HEK293 (cell line): ENCODE measurements around the gene HMX1.

Source experiments
- CTCF ChIA-PET: fragments of 350-600 bp; formaldehyde crosslinking; extraction: SDS; loops from one replicate; lab custom pipeline; 2021; ENCODE audit warnings: antibody characterized with exemption; lab: Yijun Ruan, JAX
- POLR2A ChIA-PET: fragments of 300-600 bp; formaldehyde crosslinking; extraction: SDS; loops from one replicate; lab custom pipeline; 2020; ENCODE audit warnings: antibody characterized with exemption, inconsistent platforms; lab: Yijun Ruan, JAX
- H3K27ac ChIP-seq: fragments of 200-500 bp; sonication (Bioruptor generic); 2 replicates; pipeline ENCODE4 v1.5.1; 2014; ENCODE audit warnings: low read depth, low read length, control low read depth, inconsistent platforms; ENCODE audit errors: extremely low read depth
- H3K36me3 ChIP-seq, 2 experiments: fragments of 200-500 bp in 1 of 2; sonication (Bioruptor generic) in 1 of 2; 1 replicate in 1 of 2; 2 replicates in 1 of 2; pipeline ENCODE4 v1.5.1; 2014 to 2017; ENCODE audit warnings: inconsistent platforms in 2 of 2, low read length in 2 of 2; ENCODE audit not compliant: control insufficient read depth in 2 of 2, insufficient read depth in 1 of 2
- H3K4me1 ChIP-seq: fragments of 200-500 bp; sonication (Bioruptor generic); 2 replicates; pipeline ENCODE4 v1.5.1; 2014; ENCODE audit warnings: mild to moderate bottlenecking, low read length, inconsistent platforms; ENCODE audit not compliant: control insufficient read depth, insufficient read depth
- H3K4me3 ChIP-seq: 2 replicates; pipeline ENCODE4 v1.5.1; 2011; ENCODE audit warnings: low read depth, mild to moderate bottlenecking, control low read depth, low read length, moderate library complexity
- H3K9me3 ChIP-seq: fragments of 200-500 bp; sonication (Bioruptor generic); 2 replicates; pipeline ENCODE4 v1.5.1; 2014; ENCODE audit warnings: low read depth, low read length, inconsistent platforms; ENCODE audit not compliant: control insufficient read depth, insufficient read depth
- BCL11B ChIP-seq: fragments of 450-650 bp; formaldehyde crosslinking; IDR thresholded peaks from 2 replicates; pipeline ENCODE4 v1.5.1; 2016; ENCODE audit warnings: low read depth, missing biosample characterization, missing genetic modification characterization
- GLI2 ChIP-seq: fragments of 450-650 bp; formaldehyde crosslinking; IDR thresholded peaks from 2 replicates; pipeline ENCODE4; 2017; ENCODE audit warnings: missing biosample characterization, missing genetic modification characterization, low read depth, borderline replicate concordance
- GLIS1 ChIP-seq: fragments of 450-650 bp; formaldehyde crosslinking; IDR thresholded peaks from 2 replicates; pipeline ENCODE4 v1.5.1; 2016; ENCODE audit warnings: missing biosample characterization, missing genetic modification characterization
- KLF17 ChIP-seq: fragments of 450-650 bp; formaldehyde crosslinking; IDR thresholded peaks from 2 replicates; pipeline ENCODE4 v1.5.1; 2016; ENCODE audit warnings: missing biosample characterization, missing genetic modification characterization
- KLF7 ChIP-seq: fragments of 450-650 bp; formaldehyde crosslinking; IDR thresholded peaks from 2 replicates; pipeline ENCODE4 v1.5.1; 2016; ENCODE audit warnings: missing biosample characterization, missing genetic modification characterization, borderline replicate concordance
- MEIS1 ChIP-seq: sonication (generic); formaldehyde crosslinking; IDR thresholded peaks from 2 replicates; pipeline ENCODE4 v1.8.1; 2022; ENCODE audit warnings: missing genetic modification reagents, mild to moderate bottlenecking, borderline replicate concordance
- RBAK ChIP-seq: fragments of 450-650 bp; formaldehyde crosslinking; IDR thresholded peaks from 2 replicates; pipeline ENCODE4 v1.5.1; 2016; ENCODE audit warnings: missing biosample characterization, missing genetic modification characterization
- REPIN1 ChIP-seq: fragments of 450-650 bp; formaldehyde crosslinking; IDR thresholded peaks from 2 replicates; pipeline ENCODE4 v1.5.1; 2017; ENCODE audit warnings: missing biosample characterization, missing genetic modification characterization, low read depth
- SCRT2 ChIP-seq: fragments of 450-650 bp; formaldehyde crosslinking; IDR thresholded peaks from 2 replicates; pipeline ENCODE4 v1.5.1; 2016; ENCODE audit warnings: missing biosample characterization, missing genetic modification characterization
- TSHZ1 ChIP-seq: fragments of 450-650 bp; formaldehyde crosslinking; IDR thresholded peaks from 2 replicates; pipeline ENCODE4 v1.5.1; 2016; ENCODE audit warnings: missing biosample characterization, missing genetic modification characterization, borderline replicate concordance
- ZBTB7A ChIP-seq: fragments of 450-650 bp; formaldehyde crosslinking; IDR thresholded peaks from 2 replicates; pipeline ENCODE4 v1.5.1; 2016; ENCODE audit warnings: low read depth, missing biosample characterization, missing genetic modification characterization
- ZFHX2 ChIP-seq: fragments of 450-650 bp; formaldehyde crosslinking; conservative IDR thresholded peaks from 2 replicates; pipeline ENCODE4 v1.5.1; 2016; ENCODE audit warnings: missing biosample characterization, missing genetic modification characterization
- ZNF10 ChIP-seq: fragments of 450-650 bp; formaldehyde crosslinking; IDR thresholded peaks from 2 replicates; pipeline ENCODE4 v1.5.1; 2017; ENCODE audit warnings: missing biosample characterization, missing genetic modification characterization
- ZNF148 ChIP-seq: fragments of 450-650 bp; formaldehyde crosslinking; IDR thresholded peaks from 2 replicates; pipeline ENCODE4 v1.5.0; 2017; ENCODE audit warnings: missing biosample characterization, missing genetic modification characterization, borderline replicate concordance
- ZNF202 ChIP-seq: fragments of 450-650 bp; formaldehyde crosslinking; IDR thresholded peaks from 2 replicates; pipeline ENCODE4 v1.5.1; 2016; ENCODE audit warnings: missing biosample characterization, missing genetic modification characterization, borderline replicate concordance
- ZNF362 ChIP-seq: fragments of 450-650 bp; formaldehyde crosslinking; IDR thresholded peaks from 2 replicates; pipeline ENCODE4 v1.5.1; 2016; ENCODE audit warnings: missing biosample characterization, missing genetic modification characterization
- ZNF366 ChIP-seq: fragments of 450-650 bp; formaldehyde crosslinking; conservative IDR thresholded peaks from 2 replicates; pipeline ENCODE4 v1.5.1; 2016; ENCODE audit warnings: missing biosample characterization, missing genetic modification characterization
- ZNF426 ChIP-seq: fragments of 450-650 bp; formaldehyde crosslinking; IDR thresholded peaks from 2 replicates; pipeline ENCODE4 v1.5.1; 2017; ENCODE audit warnings: missing biosample characterization, missing genetic modification characterization, mild to moderate bottlenecking, inconsistent platforms, moderate library complexity
- ZNF510 ChIP-seq: fragments of 450-650 bp; formaldehyde crosslinking; IDR thresholded peaks from 2 replicates; pipeline ENCODE4 v1.5.1; 2018; ENCODE audit warnings: mild to moderate bottlenecking, missing genetic modification characterization, missing biosample characterization; ENCODE audit not compliant: insufficient replicate concordance
- ZNF521 ChIP-seq: fragments of 450-650 bp; formaldehyde crosslinking; IDR thresholded peaks from 2 replicates; pipeline ENCODE4 v1.5.1; 2017; ENCODE audit warnings: missing biosample characterization, mild to moderate bottlenecking, missing genetic modification characterization
- ZNF623 ChIP-seq: fragments of 450-650 bp; formaldehyde crosslinking; IDR thresholded peaks from 2 replicates; pipeline ENCODE4 v1.5.1; 2016; ENCODE audit warnings: missing biosample characterization, missing genetic modification characterization
- ZNF629 ChIP-seq: fragments of 450-650 bp; formaldehyde crosslinking; IDR thresholded peaks from 2 replicates; pipeline ENCODE4 v1.5.1; 2017; ENCODE audit warnings: missing biosample characterization, missing genetic modification characterization
- ZNF707 ChIP-seq: fragments of 450-650 bp; formaldehyde crosslinking; IDR thresholded peaks from 2 replicates; pipeline ENCODE4 v1.5.1; 2016; ENCODE audit warnings: missing biosample characterization, missing genetic modification characterization
- ZNF776 ChIP-seq: fragments of 450-650 bp; formaldehyde crosslinking; IDR thresholded peaks from 2 replicates; pipeline ENCODE4 v1.5.0; 2017; ENCODE audit warnings: missing biosample characterization, missing genetic modification characterization, borderline replicate concordance
- ZNF791 ChIP-seq: fragments of 450-650 bp; formaldehyde crosslinking; IDR thresholded peaks from 2 replicates; pipeline ENCODE4 v1.5.1; 2016; ENCODE audit warnings: missing biosample characterization, missing genetic modification characterization
- ZSCAN18 ChIP-seq: fragments of 450-650 bp; formaldehyde crosslinking; IDR thresholded peaks from 2 replicates; pipeline ENCODE4 v1.5.1; 2016; ENCODE audit warnings: missing biosample characterization, missing genetic modification characterization
- ZSCAN23 ChIP-seq: fragments of 450-650 bp; formaldehyde crosslinking; IDR thresholded peaks from 2 replicates; pipeline ENCODE4 v1.5.1; 2016; ENCODE audit warnings: missing biosample characterization, missing genetic modification characterization

HMX1 gene

GRCh38 chr4:8906668-8906970 lies 35.0 kb upstream of the HMX1 start:
- Histone ChIP-seq H3K27ac (no peak overlapping the region), H3K9me3 (no peaks in the 10 kb centered on the region), H3K36me3 (no peaks in the 10 kb centered on the region), H3K4me1 (no peaks in the 10 kb centered on the region), H3K4me3 (no peak overlapping the region)
- CTCF ChIA-PET: no interaction called here
- POLR2A ChIA-PET: no interaction called here
- TF ChIP-seq ZNF366 (no peak), REPIN1 (tag by site-specific recombination) (no peak), ZNF148 (tag by site-specific recombination) (no peak), ZNF629 (tag by site-specific recombination) (no peak), ZNF776 (tag by site-specific recombination) (no peak), ZNF521 (tag by site-specific recombination) (no peak), ZNF426 (no peak), RBAK (tag by site-specific recombination) (no peak), ZBTB7A (tag by site-specific recombination) (no peak), GLI2 (tag by site-specific recombination) (no peak), ZNF707 (tag by site-specific recombination) (no peak), GLIS1 (tag by site-specific recombination) (no peak), ZNF510 (tag by site-specific recombination) (no peak), ZNF362 (no peak), KLF7 (no peak), ZSCAN18 (tag by site-specific recombination) (no peak), ZSCAN23 (no peak), SCRT2 (tag by site-specific recombination) (no peak), ZNF10 (no peak), ZNF623 (no peak)

GRCh38 chr4:8905773-8906667 lies 34.4 kb upstream of the HMX1 start:
- H3K27ac ChIP-seq: no peak overlapping the region
- H3K4me3 ChIP-seq: no peak overlapping the region
- no peaks in the 10 kb centered on the region for H3K36me3 ChIP-seq
- H3K9me3 ChIP-seq: no peaks in the 10 kb centered on the region
- POLR2A ChIA-PET: no interaction called here
- no peaks in the 10 kb centered on the region for H3K4me1 ChIP-seq
- CTCF ChIA-PET: interaction anchor here (0.6 to 1.3 kb wide), 2 partner anchors 19 to 86 kb away, joined by 5 read pairs; no protein-coding TSS in a partner anchor
- TF ChIP-seq TSHZ1 (tag by site-specific recombination) (no peak), MEIS1 (CRISPR knock-in tag) (no peak), ZNF202 (tag by site-specific recombination) (no peak), BCL11B (tag by site-specific recombination) (no peak), ZFHX2 (no peak), ZNF791 (no peak), GLIS1 (tag by site-specific recombination) (no peak), KLF17 (tag by site-specific recombination) (no peak)
